SU-DHL-6 (cell line): ENCODE data around the gene HCN3.

Experiments used
- H2AFZ ChIP-seq: fragments of 200-600 bp; sonication (generic); 2 replicates; pipeline ENCODE4 v1.6.1; 2014; ENCODE audit warnings: low read depth, mild to moderate bottlenecking, moderate library complexity, mixed read lengths, antibody characterized with exemption, low read length; ENCODE audit not compliant: severe bottlenecking
- H3F3A ChIP-seq: fragments of 200-600 bp; shearing (Covaris generic); 2 replicates; pipeline ENCODE4 v1.6.0; 2016; ENCODE audit warnings: antibody characterized with exemption, mild to moderate bottlenecking; ENCODE audit not compliant: insufficient read depth
- H3K27ac ChIP-seq: fragments of 200-600 bp; sonication (generic); 2 replicates; pipeline ENCODE4 v1.5.1; 2016; ENCODE audit warnings: low read depth, mild to moderate bottlenecking, low read length, moderate library complexity, mixed read lengths
- H3K27me3 ChIP-seq: fragments of 200-600 bp; sonication (generic), shearing (Covaris generic); 2 replicates; pipeline ENCODE4 v1.6.0; 2014; ENCODE audit warnings: mild to moderate bottlenecking, low read length
- H3K36me3 ChIP-seq: fragments of 200-600 bp; sonication (generic); 2 replicates; pipeline ENCODE4 v1.6.1; 2014; ENCODE audit warnings: mild to moderate bottlenecking, low read length, mixed read lengths
- H3K4me2 ChIP-seq: fragments of 300-600, 200-600 bp; shearing (Covaris generic), sonication (generic); 2 replicates; pipeline ENCODE4 v1.6.0; 2014; ENCODE audit warnings: low read length, low read depth, mild to moderate bottlenecking; ENCODE audit not compliant: poor library complexity, severe bottlenecking
- H3K4me3 ChIP-seq: fragments of 200-600 bp; sonication (generic); 2 replicates; pipeline ENCODE4 v1.5.1; 2014; ENCODE audit warnings: antibody characterized with exemption, low read length, mild to moderate bottlenecking, mixed read lengths; ENCODE audit not compliant: insufficient read depth, poor library complexity, severe bottlenecking
- H3K79me2 ChIP-seq: fragments of 200-600 bp; sonication (generic); 2 replicates; pipeline ENCODE4 v1.6.1; 2014; ENCODE audit warnings: mild to moderate bottlenecking, low read length, moderate library complexity; ENCODE audit not compliant: insufficient read depth
- H3K9ac ChIP-seq: fragments of 200-600 bp; sonication (generic); 2 replicates; pipeline ENCODE4 v1.7.0; 2014; ENCODE audit warnings: mild to moderate bottlenecking, low read length
- H3K9me2 ChIP-seq: fragments of 200-600 bp; sonication (generic); replicated peaks from 2 replicates; pipeline ENCODE4 v1.6.1; 2014; ENCODE audit warnings: low read length; ENCODE audit not compliant: insufficient read depth
- H3K9me3 ChIP-seq: fragments of 200-600 bp; sonication (generic); 2 replicates; pipeline ENCODE4 v1.6.1; 2014; ENCODE audit warnings: low read length, mixed read lengths; ENCODE audit not compliant: insufficient read depth
- H4K20me1 ChIP-seq: fragments of 200-600 bp; sonication (generic); 2 replicates; pipeline ENCODE4 v1.6.1; 2014; ENCODE audit warnings: low read depth, mild to moderate bottlenecking, antibody characterized with exemption, low read length, moderate library complexity, mixed read lengths
- EZH2phosphoT487 ChIP-seq: fragments of 200-600 bp; sonication (generic), shearing (Covaris generic); conservative IDR thresholded peaks from 2 replicates; pipeline ENCODE4 v1.6.1; 2018; ENCODE audit warnings: mild to moderate bottlenecking, antibody characterized with exemption, low read length, moderate library complexity, mixed read lengths
- TF ChIP-seq, protein P1 (sequence below): fragments of 200-600 bp; sonication (generic); IDR thresholded peaks from one replicate; pipeline ENCODE4 v1.5.1; 2017; ENCODE audit warnings: antibody characterized with exemption, mild to moderate bottlenecking, low read length, moderate library complexity; ENCODE audit not compliant: insufficient read depth, poor library complexity, severe bottlenecking

HCN3 gene

DNA sequence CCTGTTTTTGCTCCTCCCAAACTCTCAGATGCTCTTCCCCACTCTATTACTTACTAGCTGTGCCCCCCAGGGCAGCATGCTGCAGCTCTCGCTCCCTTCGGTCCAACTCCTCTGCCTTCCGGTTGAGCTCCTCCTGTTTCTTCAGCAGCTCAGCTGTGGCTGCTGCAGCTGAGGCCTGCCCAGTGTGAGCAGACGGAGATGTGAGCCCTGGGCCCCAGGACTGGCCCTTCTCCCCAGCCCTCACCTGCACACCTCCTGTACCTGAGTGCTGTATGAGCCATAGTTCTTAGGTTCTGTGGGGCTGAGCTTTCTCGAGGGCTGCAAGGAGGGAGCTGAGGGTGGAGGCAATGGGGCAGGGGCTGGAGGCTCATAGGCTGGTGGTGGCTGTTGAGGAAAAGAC lies 17.0 kb upstream of the HCN3 start:
- H3K27me3 ChIP-seq, result no peaks in the 10 kb centered on the region
- H3K36me3 ChIP-seq, result no peaks in the 10 kb centered on the region
- TF ChIP-seq, protein P1, sequence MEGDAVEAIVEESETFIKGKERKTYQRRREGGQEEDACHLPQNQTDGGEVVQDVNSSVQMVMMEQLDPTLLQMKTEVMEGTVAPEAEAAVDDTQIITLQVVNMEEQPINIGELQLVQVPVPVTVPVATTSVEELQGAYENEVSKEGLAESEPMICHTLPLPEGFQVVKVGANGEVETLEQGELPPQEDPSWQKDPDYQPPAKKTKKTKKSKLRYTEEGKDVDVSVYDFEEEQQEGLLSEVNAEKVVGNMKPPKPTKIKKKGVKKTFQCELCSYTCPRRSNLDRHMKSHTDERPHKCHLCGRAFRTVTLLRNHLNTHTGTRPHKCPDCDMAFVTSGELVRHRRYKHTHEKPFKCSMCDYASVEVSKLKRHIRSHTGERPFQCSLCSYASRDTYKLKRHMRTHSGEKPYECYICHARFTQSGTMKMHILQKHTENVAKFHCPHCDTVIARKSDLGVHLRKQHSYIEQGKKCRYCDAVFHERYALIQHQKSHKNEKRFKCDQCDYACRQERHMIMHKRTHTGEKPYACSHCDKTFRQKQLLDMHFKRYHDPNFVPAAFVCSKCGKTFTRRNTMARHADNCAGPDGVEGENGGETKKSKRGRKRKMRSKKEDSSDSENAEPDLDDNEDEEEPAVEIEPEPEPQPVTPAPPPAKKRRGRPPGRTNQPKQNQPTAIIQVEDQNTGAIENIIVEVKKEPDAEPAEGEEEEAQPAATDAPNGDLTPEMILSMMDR, result no peak
- no peak for TF ChIP-seq EZH2phosphoT487
- H3F3A ChIP-seq, result peaks cover 24% of the 10 kb centered on the region
- peak overlapping the region; percentile 85; the same call in 1 of the 2 replicates for H3K9ac ChIP-seq
- no peaks in the 10 kb centered on the region for H3K9me3 ChIP-seq
- H3K9me2 ChIP-seq, result no peaks in the 10 kb centered on the region
- H3K4me2 ChIP-seq, result peak overlapping the region; percentile 76
- no peak overlapping the region for H3K27ac ChIP-seq
- H3K4me3 ChIP-seq, result no peak overlapping the region
- peaks cover 19% of the 10 kb centered on the region for H3K79me2 ChIP-seq
- H2AFZ ChIP-seq, result no peak overlapping the region
- H4K20me1 ChIP-seq, result no peaks in the 10 kb centered on the region

- Histone ChIP-seq H3K36me3 (peaks cover 7% of the 10 kb centered on the region; the same call in 1 of the 2 replicates), H3K27ac (peak overlapping the region; percentile 53; the same call in 1 of the 2 replicates), H3K79me2 (peaks cover 19% of the 10 kb centered on the region), H3K9me3 (no peaks in the 10 kb centered on the region), H3F3A (peaks cover 29% of the 10 kb centered on the region), H3K4me3 (peak overlapping the region; percentile 68), H2AFZ (peak overlapping the region; percentile 57), H3K9me2 (no peaks in the 10 kb centered on the region), H4K20me1 (no peaks in the 10 kb centered on the region), H3K9ac (peak overlapping the region; percentile 85), H3K27me3 (no peaks in the 10 kb centered on the region), H3K4me2 (peak overlapping the region; percentile 76)
- TF ChIP-seq, protein P1, result no peak
- no peak for TF ChIP-seq EZH2phosphoT487
These were observed 15.8 kb upstream of the HCN3 start for GRCh38 chr1:155261493-155261851.

DNA sequence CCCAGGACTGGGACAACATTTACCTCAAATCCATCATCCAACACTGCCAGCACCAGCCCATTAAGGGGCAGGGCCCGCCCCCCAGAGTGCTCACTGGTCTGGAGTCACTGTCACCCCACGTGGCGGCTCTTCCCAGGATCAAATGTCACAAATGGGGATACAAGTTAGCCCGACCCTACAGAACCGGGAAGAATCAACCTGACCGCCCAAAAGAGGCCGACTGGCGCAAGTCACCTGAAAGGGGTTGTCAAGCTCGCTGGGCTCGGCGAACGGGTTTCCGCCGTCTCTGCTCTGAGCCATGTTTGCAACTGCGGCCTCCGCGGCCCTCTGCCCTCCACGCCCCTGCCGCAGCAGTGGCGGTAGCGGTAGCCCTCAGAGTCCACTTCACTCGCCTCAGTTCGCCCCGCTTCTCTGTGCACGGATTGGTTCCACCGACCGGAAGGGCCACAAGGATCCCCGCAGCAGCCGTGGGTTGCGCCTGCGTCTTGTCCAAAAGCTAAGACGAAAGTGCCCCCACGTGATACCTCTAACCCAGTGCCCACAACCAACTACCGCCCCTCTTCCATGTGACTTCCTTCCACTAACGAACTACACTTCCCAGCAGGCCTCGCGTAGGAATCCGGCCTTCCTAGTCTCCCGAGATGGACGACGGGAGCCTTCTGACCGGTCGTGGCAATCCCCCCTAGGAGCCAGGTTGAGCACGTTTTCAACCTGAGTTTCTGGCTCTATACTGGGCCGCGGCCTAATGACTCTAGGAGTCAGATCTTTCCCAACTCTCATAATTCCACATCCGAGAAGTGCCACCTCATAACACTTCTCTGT lies 15.2 kb upstream of the HCN3 start, which contains the start of gene SCAMP3:
Gene SCAMP3, minus strand, starts transcription at position 509 of the 822 bp plus-strand sequence. Its CDS starts 209 bp downstream, at position 300.
- no peaks in the 10 kb centered on the region for H3K27me3 ChIP-seq
- no peaks in the 10 kb centered on the region for H4K20me1 ChIP-seq
- H3K4me3 ChIP-seq, result peak within 1 kb of the TSS; percentile 68
- peak within 1 kb of the TSS; percentile 53 for H3K27ac ChIP-seq
- H3K9me3 ChIP-seq, result no peaks in the 10 kb centered on the region
- peak within 1 kb of the TSS; percentile 85 for H3K9ac ChIP-seq
- peak within 1 kb of the TSS; percentile 76 for H3K4me2 ChIP-seq
- no peaks in the 10 kb centered on the region for H3K9me2 ChIP-seq
- no peak for TF ChIP-seq EZH2phosphoT487
- TF ChIP-seq, protein P1, result no peak
- H3K36me3 ChIP-seq, result peaks cover 7% of the 10 kb centered on the region; the same call in 1 of the 2 replicates
- peaks cover 19% of the 10 kb centered on the region for H3K79me2 ChIP-seq
- H2AFZ ChIP-seq, result peak within 1 kb of the TSS; percentile 57
- peaks cover 29% of the 10 kb centered on the region for H3F3A ChIP-seq
